Measurements from ENCODE around the gene WDR70. TPM values are rescaled to one million over a fixed set of nuclear protein-coding genes. Genes with fewer than 3 reads are reported as not detected.

The WDR70 gene
- total and polyA plus RNA-seq, 4 donors, result 34.4 to 54.8 (median 38.8) TPM

- Histone ChIP-seq H3K36me3 (ENCODE audit: control insufficient read depth, insufficient read depth, low read length) (peaks cover 2% of the 10 kb centered on the region), H3K9me3 (ENCODE audit: control insufficient read depth, insufficient read depth, low read length) (no peaks in the 10 kb centered on the region), H3K27me3 (ENCODE audit: control insufficient read depth, insufficient read depth, low read length) (no peaks in the 10 kb centered on the region), H3K4me3 (ENCODE audit: low read depth, low read length) (no peak overlapping the region), H3K27ac (ENCODE audit: low read depth, low read length) (no peak overlapping the region), H3K4me1 (ENCODE audit: control insufficient read depth, insufficient read depth, low read length) (no peaks in the 10 kb centered on the region)
- WGBS (ENCODE audit: insufficient coverage), result 95% methylated on average over 12 of the region's 13 CpGs
- no peak for DNase-seq (ENCODE audit: low read depth in 4 of 6, low spot score in 6 of 6)
Measured at GRCh38 chr5:37532976-37533740, 154.0 kb downstream of the WDR70 start.

GRCh38 chr5:37533851-37534250, 154.7 kb downstream of the WDR70 start:
- H3K36me3 ChIP-seq (ENCODE audit: control insufficient read depth, insufficient read depth, low read length), result peaks cover 2% of the 10 kb centered on the region
- no peaks in the 10 kb centered on the region for H3K27me3 ChIP-seq (ENCODE audit: control insufficient read depth, insufficient read depth, low read length)
- H3K9me3 ChIP-seq (ENCODE audit: control insufficient read depth, insufficient read depth, low read length), result no peaks in the 10 kb centered on the region
- 100% methylated on average over 3 of the region's 6 CpGs for WGBS (ENCODE audit: insufficient coverage)
- DNase-seq (ENCODE audit: low read depth in 4 of 6, low spot score in 6 of 6), result no peak
- no peak overlapping the region for H3K27ac ChIP-seq (ENCODE audit: low read depth, low read length)
- no peak overlapping the region for H3K4me3 ChIP-seq (ENCODE audit: low read depth, low read length)
- no peaks in the 10 kb centered on the region for H3K4me1 ChIP-seq (ENCODE audit: control insufficient read depth, insufficient read depth, low read length)

- no peaks in the 10 kb centered on the region for H3K36me3 ChIP-seq (ENCODE audit: control insufficient read depth, insufficient read depth, low read length)
- WGBS (ENCODE audit: insufficient coverage), result no CpG with 5 or more reads among the region's 3 CpGs
- no peak overlapping the region for H3K4me3 ChIP-seq (ENCODE audit: low read depth, low read length)
- H3K4me1 ChIP-seq (ENCODE audit: control insufficient read depth, insufficient read depth, low read length), result no peaks in the 10 kb centered on the region
- no peaks in the 10 kb centered on the region for H3K9me3 ChIP-seq (ENCODE audit: control insufficient read depth, insufficient read depth, low read length)
- DNase-seq (ENCODE audit: low read depth in 4 of 6, low spot score in 6 of 6), result no peak
- no peak overlapping the region for H3K27ac ChIP-seq (ENCODE audit: low read depth, low read length)
- no peaks in the 10 kb centered on the region for H3K27me3 ChIP-seq (ENCODE audit: control insufficient read depth, insufficient read depth, low read length)
Measured at GRCh38 chr5:37539459-37539858, 160.3 kb downstream of the WDR70 start.

GRCh38 chr5:37543216-37543615, 164.1 kb downstream of the WDR70 start:
- Histone ChIP-seq H3K4me1 (ENCODE audit: control insufficient read depth, insufficient read depth, low read length) (no peaks in the 10 kb centered on the region), H3K36me3 (ENCODE audit: control insufficient read depth, insufficient read depth, low read length) (no peaks in the 10 kb centered on the region), H3K4me3 (ENCODE audit: low read depth, low read length) (no peak overlapping the region), H3K27me3 (ENCODE audit: control insufficient read depth, insufficient read depth, low read length) (no peaks in the 10 kb centered on the region), H3K27ac (ENCODE audit: low read depth, low read length) (no peak overlapping the region), H3K9me3 (ENCODE audit: control insufficient read depth, insufficient read depth, low read length) (no peaks in the 10 kb centered on the region)
- 100% methylated on average over 1 of the region's 1 CpG for WGBS (ENCODE audit: insufficient coverage)
- no peak for DNase-seq (ENCODE audit: low read depth in 4 of 6, low spot score in 6 of 6)

- no peaks in the 10 kb centered on the region for H3K4me1 ChIP-seq (ENCODE audit: control insufficient read depth, insufficient read depth, low read length)
- H3K27me3 ChIP-seq (ENCODE audit: control insufficient read depth, insufficient read depth, low read length), result no peaks in the 10 kb centered on the region
- H3K4me3 ChIP-seq (ENCODE audit: low read depth, low read length), result no peak overlapping the region
- no peak for DNase-seq (ENCODE audit: low read depth in 4 of 6, low spot score in 6 of 6)
- H3K27ac ChIP-seq (ENCODE audit: low read depth, low read length), result no peak overlapping the region
- H3K36me3 ChIP-seq (ENCODE audit: control insufficient read depth, insufficient read depth, low read length), result no peaks in the 10 kb centered on the region
- H3K9me3 ChIP-seq (ENCODE audit: control insufficient read depth, insufficient read depth, low read length), result no peaks in the 10 kb centered on the region
Measured at GRCh38 chr5:37549411-37549810, 170.3 kb downstream of the WDR70 start.

GRCh38 chr5:37552161-37552560, 173.0 kb downstream of the WDR70 start:
- DNase-seq (ENCODE audit: low read depth in 4 of 6, low spot score in 6 of 6), result no peak
- Histone ChIP-seq H3K4me1 (ENCODE audit: control insufficient read depth, insufficient read depth, low read length) (no peaks in the 10 kb centered on the region), H3K27ac (ENCODE audit: low read depth, low read length) (no peak overlapping the region), H3K9me3 (ENCODE audit: control insufficient read depth, insufficient read depth, low read length) (no peaks in the 10 kb centered on the region), H3K4me3 (ENCODE audit: low read depth, low read length) (no peak overlapping the region), H3K36me3 (ENCODE audit: control insufficient read depth, insufficient read depth, low read length) (no peaks in the 10 kb centered on the region), H3K27me3 (ENCODE audit: control insufficient read depth, insufficient read depth, low read length) (no peaks in the 10 kb centered on the region)
- WGBS (ENCODE audit: insufficient coverage), result no CpG with 5 or more reads among the region's 3 CpGs

GRCh38 chr5:37552770-37553719, 173.9 kb downstream of the WDR70 start:
- WGBS (ENCODE audit: insufficient coverage), result no CpG with 5 or more reads among the region's 9 CpGs
- no peak overlapping the region for H3K27ac ChIP-seq (ENCODE audit: low read depth, low read length)
- no peak overlapping the region for H3K4me3 ChIP-seq (ENCODE audit: low read depth, low read length)
- no peaks in the 10 kb centered on the region for H3K36me3 ChIP-seq (ENCODE audit: control insufficient read depth, insufficient read depth, low read length)
- no peaks in the 10 kb centered on the region for H3K27me3 ChIP-seq (ENCODE audit: control insufficient read depth, insufficient read depth, low read length)
- no peaks in the 10 kb centered on the region for H3K4me1 ChIP-seq (ENCODE audit: control insufficient read depth, insufficient read depth, low read length)
- DNase-seq (ENCODE audit: low read depth in 4 of 6, low spot score in 6 of 6), result peak in 1 of 6 donors; percentile 2
- H3K9me3 ChIP-seq (ENCODE audit: control insufficient read depth, insufficient read depth, low read length), result no peaks in the 10 kb centered on the region

GRCh38 chr5:37553720-37554404, 174.7 kb downstream of the WDR70 start:
- no peak overlapping the region for H3K4me3 ChIP-seq (ENCODE audit: low read depth, low read length)
- H3K27ac ChIP-seq (ENCODE audit: low read depth, low read length), result no peak overlapping the region
- DNase-seq (ENCODE audit: low read depth in 4 of 6, low spot score in 6 of 6), result peak in 2 of 6 donors; percentile 5 to 21
- no CpG with 5 or more reads among the region's 2 CpGs for WGBS (ENCODE audit: insufficient coverage)
- H3K4me1 ChIP-seq (ENCODE audit: control insufficient read depth, insufficient read depth, low read length), result no peaks in the 10 kb centered on the region
- no peaks in the 10 kb centered on the region for H3K27me3 ChIP-seq (ENCODE audit: control insufficient read depth, insufficient read depth, low read length)
- no peaks in the 10 kb centered on the region for H3K9me3 ChIP-seq (ENCODE audit: control insufficient read depth, insufficient read depth, low read length)
- H3K36me3 ChIP-seq (ENCODE audit: control insufficient read depth, insufficient read depth, low read length), result no peaks in the 10 kb centered on the region

GRCh38 chr5:37554405-37554739, 175.3 kb downstream of the WDR70 start:
- Histone ChIP-seq H3K27ac (ENCODE audit: low read depth, low read length) (no peak overlapping the region), H3K36me3 (ENCODE audit: control insufficient read depth, insufficient read depth, low read length) (no peaks in the 10 kb centered on the region), H3K4me1 (ENCODE audit: control insufficient read depth, insufficient read depth, low read length) (no peaks in the 10 kb centered on the region), H3K9me3 (ENCODE audit: control insufficient read depth, insufficient read depth, low read length) (no peaks in the 10 kb centered on the region), H3K27me3 (ENCODE audit: control insufficient read depth, insufficient read depth, low read length) (no peaks in the 10 kb centered on the region), H3K4me3 (ENCODE audit: low read depth, low read length) (no peak overlapping the region)
- DNase-seq (ENCODE audit: low read depth in 4 of 6, low spot score in 6 of 6), result no peak
- 50% methylated on average over 2 of the region's 2 CpGs for WGBS (ENCODE audit: insufficient coverage)

Measured in spinal cord (tissue), 10 donors.